Gastrocnemius medialis (tissue), 4 donors: Measurements from ENCODE around the gene VAX1.

Experiments used
- CTCF ChIP-seq, 5 experiments: fragments of 450-650 bp in 3 of 5; fragments of 200-600 bp in 2 of 5; sonication (generic) in 2 of 5; IDR thresholded peaks in 4 of 5; conservative IDR thresholded peaks in 1 of 5; 1 replicate in 4 of 5; 2 replicates in 1 of 5; pipeline ENCODE4 v1.5.1; 2016 to 2019; ENCODE audit warnings: antibody characterized with exemption in 5 of 5, mild to moderate bottlenecking in 3 of 5, moderate library complexity in 3 of 5
- POLR2A ChIP-seq, 2 donors: fragments of 450-650 bp; IDR thresholded peaks; one replicate each; pipeline ENCODE4 v1.6.1; 2017; ENCODE audit warnings: antibody characterized with exemption in 2 of 2, mild to moderate bottlenecking in 2 of 2, moderate library complexity in 2 of 2

DNA sequence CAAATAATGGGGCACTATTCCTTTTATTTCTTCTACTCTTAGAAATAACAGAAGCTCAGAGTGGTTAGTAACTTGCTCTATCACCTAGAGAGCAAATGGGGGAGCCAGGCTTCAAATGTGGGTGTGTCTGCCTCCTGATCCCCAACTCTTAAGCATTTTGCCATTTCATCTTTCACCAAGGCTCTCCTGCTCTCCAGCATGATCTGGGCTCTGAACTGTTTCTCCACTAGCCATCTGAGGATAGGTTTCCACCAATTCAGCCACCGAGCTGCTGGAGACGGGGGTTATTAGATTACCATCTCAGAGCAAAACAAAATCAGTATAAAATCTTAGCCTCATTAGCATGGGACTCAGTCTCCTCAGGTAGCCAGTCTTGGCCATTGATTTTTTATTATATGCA is 20.2 kb upstream of the VAX1 start:
- TF ChIP-seq CTCF (IDR thresholded peaks at IDR 0.05 in 4 of 5, conservative IDR thresholded peaks at IDR 0.05 in 1 of 5) (no peak), POLR2A (IDR thresholded peaks at IDR 0.05) (no peak)
